Neural progenitor cell (in vitro differentiated cells): ENCODE measurements around the gene PDGFB.

Source experiments
- EZH2phosphoT487 ChIP-seq: fragments of 200-600 bp; sonication (generic); IDR thresholded peaks from 2 replicates; pipeline ENCODE4 v1.6.1; 2017; ENCODE audit warnings: antibody characterized with exemption
- TF ChIP-seq, protein P1 (sequence below): fragments of 200-600 bp; sonication (generic); IDR thresholded peaks from 2 replicates; pipeline ENCODE4 v1.5.1; 2017; ENCODE audit warnings: antibody characterized with exemption, mild to moderate bottlenecking

DNA sequence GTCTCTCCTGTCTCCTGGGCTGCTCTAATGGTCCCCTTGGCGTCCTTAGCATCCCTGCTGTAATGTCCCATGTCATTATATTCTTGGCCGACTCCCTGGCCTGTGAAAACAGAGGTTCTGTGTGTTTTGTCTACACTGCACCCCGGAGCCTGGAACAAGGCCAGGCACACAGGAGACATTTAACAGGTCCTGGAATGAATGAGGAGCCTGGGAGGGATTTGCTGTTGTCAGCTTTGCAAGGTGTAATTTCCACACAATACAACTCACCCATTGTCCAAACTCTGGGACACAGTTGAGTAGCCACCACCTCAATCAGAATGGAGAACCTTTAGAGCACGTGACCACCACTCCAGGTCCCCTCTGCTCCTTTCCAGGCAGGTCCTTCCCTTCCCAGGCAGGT is 14.9 kb upstream of the PDGFB start:
- TF ChIP-seq, protein P1, sequence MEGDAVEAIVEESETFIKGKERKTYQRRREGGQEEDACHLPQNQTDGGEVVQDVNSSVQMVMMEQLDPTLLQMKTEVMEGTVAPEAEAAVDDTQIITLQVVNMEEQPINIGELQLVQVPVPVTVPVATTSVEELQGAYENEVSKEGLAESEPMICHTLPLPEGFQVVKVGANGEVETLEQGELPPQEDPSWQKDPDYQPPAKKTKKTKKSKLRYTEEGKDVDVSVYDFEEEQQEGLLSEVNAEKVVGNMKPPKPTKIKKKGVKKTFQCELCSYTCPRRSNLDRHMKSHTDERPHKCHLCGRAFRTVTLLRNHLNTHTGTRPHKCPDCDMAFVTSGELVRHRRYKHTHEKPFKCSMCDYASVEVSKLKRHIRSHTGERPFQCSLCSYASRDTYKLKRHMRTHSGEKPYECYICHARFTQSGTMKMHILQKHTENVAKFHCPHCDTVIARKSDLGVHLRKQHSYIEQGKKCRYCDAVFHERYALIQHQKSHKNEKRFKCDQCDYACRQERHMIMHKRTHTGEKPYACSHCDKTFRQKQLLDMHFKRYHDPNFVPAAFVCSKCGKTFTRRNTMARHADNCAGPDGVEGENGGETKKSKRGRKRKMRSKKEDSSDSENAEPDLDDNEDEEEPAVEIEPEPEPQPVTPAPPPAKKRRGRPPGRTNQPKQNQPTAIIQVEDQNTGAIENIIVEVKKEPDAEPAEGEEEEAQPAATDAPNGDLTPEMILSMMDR: no peak
- TF ChIP-seq EZH2phosphoT487: no peak
